Measurements from ENCODE around the gene KRTAP19-1.

KRTAP19-1 gene

DNA sequence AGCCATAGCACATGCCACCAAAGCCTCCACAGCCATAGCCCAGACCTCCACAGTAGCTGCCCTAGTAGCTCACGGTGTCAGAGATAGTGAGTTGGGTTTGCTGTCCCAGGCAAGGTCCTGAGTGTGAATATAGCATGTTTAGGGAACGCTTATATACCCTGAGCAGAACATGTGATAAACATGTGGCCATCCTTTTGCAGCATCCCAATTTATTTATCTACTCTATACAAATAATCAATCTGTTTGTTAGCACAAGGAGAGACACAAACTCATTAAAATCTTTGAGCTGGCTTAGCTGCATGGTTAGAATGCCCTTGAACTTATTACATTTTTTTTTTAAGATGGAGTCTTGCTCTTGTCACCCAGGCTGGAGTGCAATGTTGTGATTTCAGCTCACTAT lies 7.2 kb upstream of the KRTAP19-1 start, which contains the start of gene KRTAP19-2:
TSS of gene KRTAP19-2 (minus strand) at position 101 of the 400 bp plus-strand sequence. CDS start at position 13, 88 bp downstream.
- no peak within 1 kb of the TSS for H3K4me3 ChIP-seq (replicated peaks in 1 of 2; ENCODE audit: low read depth in 2 of 2, low read length in 2 of 2)
- TF ChIP-seq, protein P1, sequence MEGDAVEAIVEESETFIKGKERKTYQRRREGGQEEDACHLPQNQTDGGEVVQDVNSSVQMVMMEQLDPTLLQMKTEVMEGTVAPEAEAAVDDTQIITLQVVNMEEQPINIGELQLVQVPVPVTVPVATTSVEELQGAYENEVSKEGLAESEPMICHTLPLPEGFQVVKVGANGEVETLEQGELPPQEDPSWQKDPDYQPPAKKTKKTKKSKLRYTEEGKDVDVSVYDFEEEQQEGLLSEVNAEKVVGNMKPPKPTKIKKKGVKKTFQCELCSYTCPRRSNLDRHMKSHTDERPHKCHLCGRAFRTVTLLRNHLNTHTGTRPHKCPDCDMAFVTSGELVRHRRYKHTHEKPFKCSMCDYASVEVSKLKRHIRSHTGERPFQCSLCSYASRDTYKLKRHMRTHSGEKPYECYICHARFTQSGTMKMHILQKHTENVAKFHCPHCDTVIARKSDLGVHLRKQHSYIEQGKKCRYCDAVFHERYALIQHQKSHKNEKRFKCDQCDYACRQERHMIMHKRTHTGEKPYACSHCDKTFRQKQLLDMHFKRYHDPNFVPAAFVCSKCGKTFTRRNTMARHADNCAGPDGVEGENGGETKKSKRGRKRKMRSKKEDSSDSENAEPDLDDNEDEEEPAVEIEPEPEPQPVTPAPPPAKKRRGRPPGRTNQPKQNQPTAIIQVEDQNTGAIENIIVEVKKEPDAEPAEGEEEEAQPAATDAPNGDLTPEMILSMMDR (IDR thresholded peaks at IDR 0.05; ENCODE audit: low read depth, low read length) = no peak
- no peak for DNase-seq (ENCODE audit: low read depth in 2 of 2)

DNA sequence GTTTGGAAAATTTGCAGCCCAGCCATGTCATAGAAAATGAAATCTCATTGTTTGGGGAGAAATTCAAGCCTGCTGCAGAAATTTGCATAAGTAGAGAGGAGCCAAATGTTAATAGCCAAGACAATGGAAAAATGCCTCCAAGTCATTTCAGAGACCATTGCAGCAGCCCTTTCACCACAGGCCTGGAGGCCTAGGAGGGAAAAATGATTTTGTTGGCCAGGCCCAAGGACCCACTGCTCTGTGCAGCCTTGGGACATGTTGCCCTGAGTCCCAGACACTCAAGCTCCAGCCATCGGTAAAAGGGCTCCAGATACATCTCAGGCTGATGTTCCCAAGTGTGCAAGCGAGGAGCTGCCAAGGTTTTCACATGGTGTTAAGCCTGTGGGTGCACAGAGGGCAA lies 6.0 kb upstream of the KRTAP19-1 start:
- H3K4me3 ChIP-seq (replicated peaks in 1 of 2; ENCODE audit: low read depth in 2 of 2, low read length in 2 of 2) = no peak overlapping the region
- DNase-seq (ENCODE audit: low read depth in 2 of 2) = no peak
- TF ChIP-seq, protein P1 (IDR thresholded peaks at IDR 0.05; ENCODE audit: low read depth, low read length) = no peak

GRCh38 chr21:30482130-30482529 lies 2.0 kb upstream of the KRTAP19-1 start:
- TF ChIP-seq, protein P1 (IDR thresholded peaks at IDR 0.05; ENCODE audit: low read depth, low read length) = no peak
- no peak overlapping the region for H3K4me3 ChIP-seq (replicated peaks in 1 of 2; ENCODE audit: low read depth in 2 of 2, low read length in 2 of 2)
- DNase-seq (ENCODE audit: low read depth in 2 of 2) = no peak

DNA sequence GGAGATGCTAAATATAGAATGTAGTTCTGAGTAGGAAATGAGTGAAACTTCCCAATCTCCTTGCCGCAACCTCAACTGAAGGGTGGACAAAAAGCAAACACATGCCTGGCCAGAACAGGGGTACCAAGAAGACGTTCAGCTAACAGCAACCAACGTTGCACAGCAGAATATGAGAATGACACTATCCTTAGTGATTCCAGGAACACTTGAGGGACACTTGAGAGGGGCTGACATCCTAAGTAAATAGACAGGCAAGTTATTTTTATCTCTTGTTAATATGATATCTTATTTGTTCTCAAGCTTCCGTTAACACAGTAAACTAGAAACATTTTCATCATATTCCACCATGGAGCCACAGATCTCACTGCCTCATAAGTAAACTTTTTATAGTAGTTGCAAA lies 908 bp downstream of the KRTAP19-1 start:
- TF ChIP-seq, protein P1 (IDR thresholded peaks at IDR 0.05; ENCODE audit: low read depth, low read length) = no peak
- no peak for DNase-seq (ENCODE audit: low read depth in 2 of 2)
- H3K4me3 ChIP-seq (replicated peaks in 1 of 2; ENCODE audit: low read depth in 2 of 2, low read length in 2 of 2) = no peak overlapping the region

DNA sequence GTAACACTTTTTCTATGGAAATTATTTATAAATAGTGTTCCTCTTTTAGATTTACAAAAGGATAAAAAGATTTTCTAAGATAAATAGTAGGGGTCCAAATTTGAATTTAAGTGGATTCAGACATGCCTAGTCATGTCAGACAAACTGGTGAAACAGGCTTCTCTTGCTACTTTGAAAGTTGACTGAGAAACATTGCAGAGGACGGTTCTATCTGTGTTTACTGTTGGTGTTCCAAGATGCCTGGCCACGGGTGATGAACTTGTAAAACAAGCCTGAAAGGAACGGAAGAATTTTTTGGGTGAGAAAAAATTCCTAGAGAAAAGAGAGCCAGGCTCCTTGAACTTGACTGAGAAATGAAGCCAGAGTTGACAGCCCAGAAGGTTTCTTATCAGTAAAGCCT lies 2.2 kb downstream of the KRTAP19-1 start:
- TF ChIP-seq, protein P1 (IDR thresholded peaks at IDR 0.05; ENCODE audit: low read depth, low read length) = no peak
- no peak for DNase-seq (ENCODE audit: low read depth in 2 of 2)
- H3K4me3 ChIP-seq (replicated peaks in 1 of 2; ENCODE audit: low read depth in 2 of 2, low read length in 2 of 2) = no peak overlapping the region

DNA sequence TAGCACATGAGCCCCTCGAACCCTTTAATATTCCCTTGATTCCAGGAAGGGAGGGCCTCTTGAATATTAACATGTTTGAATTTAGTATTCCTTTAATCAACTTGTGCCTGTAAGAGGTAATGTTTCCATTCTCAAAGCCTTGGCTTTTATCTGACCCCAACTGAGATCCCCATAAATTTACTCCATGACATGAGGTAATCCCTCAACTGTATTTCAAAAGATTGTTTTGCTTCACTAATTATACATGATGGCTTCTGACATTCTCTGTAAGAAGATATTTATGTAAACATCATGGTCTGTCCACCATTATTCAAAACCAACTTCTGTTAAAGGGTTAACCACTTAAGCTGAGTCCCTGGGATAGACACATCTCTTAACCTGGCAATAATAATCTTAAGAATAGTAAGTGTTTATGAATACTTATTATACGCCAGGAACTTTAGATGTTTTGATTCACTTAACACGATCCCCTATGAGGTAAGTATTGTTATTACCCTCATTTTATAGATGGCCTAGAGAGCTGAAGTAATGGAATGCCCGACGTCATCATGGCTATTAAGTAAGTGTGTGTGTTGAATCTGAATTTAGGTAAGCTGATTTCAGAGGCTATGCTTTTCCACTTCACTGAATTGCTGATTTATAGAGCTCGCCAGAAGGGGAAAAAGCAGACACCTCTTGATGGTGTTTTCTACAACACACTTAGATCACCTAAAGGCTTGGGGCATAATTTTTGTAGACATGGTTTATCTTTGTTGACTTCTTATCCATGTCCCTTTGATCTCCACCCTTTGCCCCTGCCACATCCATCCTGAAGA lies 11.1 kb downstream of the KRTAP19-1 start:
- DNase-seq (ENCODE audit: low read depth in 2 of 2) = no peak
- no peak overlapping the region for H3K4me3 ChIP-seq (replicated peaks in 1 of 2; ENCODE audit: low read depth in 2 of 2, low read length in 2 of 2)
- TF ChIP-seq, protein P1 (IDR thresholded peaks at IDR 0.05; ENCODE audit: low read depth, low read length) = no peak
